ENCODE measurements around the gene GSE1. TPM values are rescaled to one million over a fixed set of nuclear protein-coding genes. Genes with fewer than 3 reads are reported as not detected.

GSE1 gene
- total RNA-seq, 2 donors from 2014 or later, result 54.6 to 60.6 TPM

DNA sequence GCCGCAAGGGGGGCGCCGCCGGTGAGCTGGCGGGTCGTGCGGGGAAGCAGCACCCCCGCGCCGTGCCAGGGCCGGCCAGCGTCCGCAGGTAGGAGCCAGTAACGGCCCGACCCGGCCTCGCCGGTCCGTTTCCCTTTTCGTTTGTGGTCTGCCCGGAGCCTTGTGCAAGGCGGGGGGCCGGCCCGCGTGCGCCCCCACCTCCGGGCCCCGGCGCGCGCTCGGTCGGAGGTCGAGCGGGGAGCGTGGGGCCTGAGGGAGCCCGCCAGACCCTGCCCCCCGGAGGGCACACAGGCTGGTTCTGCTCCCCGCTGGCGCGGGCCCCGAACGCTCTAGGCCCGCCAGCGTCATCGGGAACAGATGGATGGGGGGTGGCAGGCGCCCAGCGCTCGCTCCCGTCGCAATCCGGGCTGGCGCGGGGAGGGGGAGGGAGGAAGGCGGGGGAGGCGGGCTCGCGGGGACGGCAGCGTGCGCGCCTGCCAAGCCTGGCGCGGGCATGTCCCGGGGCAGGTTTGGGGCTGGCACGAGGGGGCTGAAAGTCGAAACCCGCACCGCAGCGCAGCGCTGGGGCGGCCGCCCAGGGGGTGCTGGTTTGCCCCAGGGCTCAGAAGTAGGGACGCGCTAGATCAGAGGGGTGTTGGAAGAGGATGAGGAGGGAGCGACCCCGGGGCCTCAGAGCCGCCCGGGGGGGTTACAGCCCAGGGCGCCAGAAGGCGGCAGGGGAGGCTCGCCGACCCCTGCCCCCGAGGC lies 1.5 kb upstream of the GSE1 start:
- DNase-seq (peak; percentile 86), ATAC-seq (peak; percentile 54)
- intact Hi-C loops (cut with DNase I), result loop anchor here in 1 of 2 donors (2.0 to 10.0 kb wide), 5 partner anchors 54 to 337 kb away; no protein-coding TSS in a partner anchor

DNA sequence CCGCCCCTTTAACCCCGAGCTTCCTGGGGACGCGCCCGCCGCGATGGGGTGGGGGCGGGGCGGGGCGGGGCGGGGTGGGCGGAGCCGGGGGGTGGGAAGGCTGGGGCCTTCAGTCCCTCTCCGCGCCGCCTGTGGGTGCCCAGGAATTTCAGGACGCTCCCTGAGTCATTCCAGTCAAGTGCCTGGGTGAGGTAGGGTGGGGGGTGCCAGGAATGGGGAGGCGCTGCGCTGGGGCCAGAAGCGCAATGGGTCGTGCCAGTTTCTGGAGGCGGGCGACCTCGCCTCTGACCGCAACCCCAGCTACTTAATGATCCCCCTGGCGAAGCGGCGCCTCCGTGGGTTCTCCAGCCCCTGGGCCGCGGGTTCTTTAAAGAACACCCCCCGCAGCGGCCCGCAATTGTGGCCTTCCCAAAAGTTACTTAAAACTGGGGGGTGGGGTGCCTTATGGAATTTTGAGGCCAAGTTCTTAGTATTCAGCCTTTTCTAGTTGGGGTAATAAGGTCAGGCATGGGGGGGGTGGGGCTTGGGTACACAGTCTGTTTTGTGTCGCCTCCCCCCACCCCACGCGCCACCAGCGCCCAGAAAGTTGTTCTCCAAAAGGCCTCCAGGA lies 826 bp upstream of the GSE1 start:
- DNase-seq, result peak; percentile 86
- intact Hi-C loops (cut with DNase I), result loop anchor here in 1 of 2 donors (5.0 to 10.0 kb wide), 4 partner anchors 55 to 337 kb away; no protein-coding TSS in a partner anchor
- peak; percentile 29 to 56 for ATAC-seq

DNA sequence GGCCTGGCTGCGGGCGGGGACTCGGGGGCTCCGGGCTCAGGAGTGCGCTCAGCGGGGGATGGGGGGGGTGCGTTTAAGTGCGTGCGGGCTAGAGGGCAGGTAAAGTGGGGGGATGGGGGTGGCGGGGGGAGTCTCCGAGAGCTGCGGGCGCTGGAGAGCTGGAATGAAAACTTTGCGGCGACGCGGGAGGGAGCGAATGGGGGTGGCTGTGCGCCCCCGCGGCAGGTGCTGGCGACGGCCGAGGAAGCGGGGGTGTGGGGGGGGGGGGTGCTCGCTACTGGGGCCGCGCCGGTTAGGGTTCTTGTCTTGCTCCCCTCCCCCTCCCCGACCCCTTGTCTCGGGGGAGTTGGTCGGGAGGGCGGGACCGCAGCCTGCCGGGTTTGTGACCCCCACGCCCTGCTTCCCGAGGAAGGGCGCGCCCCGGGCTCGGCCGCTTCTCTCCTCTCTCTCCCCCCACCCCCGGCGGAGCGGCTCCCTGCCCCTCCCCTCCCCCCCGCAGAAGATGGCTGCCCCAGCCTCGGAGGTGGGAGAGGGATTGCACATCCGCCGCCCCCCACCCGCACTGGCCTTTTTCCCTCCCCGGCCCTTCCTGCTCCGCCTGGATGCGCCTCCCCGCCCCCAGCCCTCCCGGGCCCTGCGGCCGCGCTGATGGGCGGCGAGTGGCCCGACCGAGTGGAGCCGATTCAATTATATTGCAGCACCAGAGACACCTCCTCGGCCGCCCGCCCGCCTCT lies 649 bp downstream of the GSE1 start:
- peak; percentile 78 for DNase-seq
- peak; percentile 1 to 5 for ATAC-seq
- intact Hi-C loops (cut with DNase I), result loop anchor here in 1 of 2 donors (5.0 to 10.0 kb wide), 4 partner anchors 56 to 339 kb away; no protein-coding TSS in a partner anchor

DNA sequence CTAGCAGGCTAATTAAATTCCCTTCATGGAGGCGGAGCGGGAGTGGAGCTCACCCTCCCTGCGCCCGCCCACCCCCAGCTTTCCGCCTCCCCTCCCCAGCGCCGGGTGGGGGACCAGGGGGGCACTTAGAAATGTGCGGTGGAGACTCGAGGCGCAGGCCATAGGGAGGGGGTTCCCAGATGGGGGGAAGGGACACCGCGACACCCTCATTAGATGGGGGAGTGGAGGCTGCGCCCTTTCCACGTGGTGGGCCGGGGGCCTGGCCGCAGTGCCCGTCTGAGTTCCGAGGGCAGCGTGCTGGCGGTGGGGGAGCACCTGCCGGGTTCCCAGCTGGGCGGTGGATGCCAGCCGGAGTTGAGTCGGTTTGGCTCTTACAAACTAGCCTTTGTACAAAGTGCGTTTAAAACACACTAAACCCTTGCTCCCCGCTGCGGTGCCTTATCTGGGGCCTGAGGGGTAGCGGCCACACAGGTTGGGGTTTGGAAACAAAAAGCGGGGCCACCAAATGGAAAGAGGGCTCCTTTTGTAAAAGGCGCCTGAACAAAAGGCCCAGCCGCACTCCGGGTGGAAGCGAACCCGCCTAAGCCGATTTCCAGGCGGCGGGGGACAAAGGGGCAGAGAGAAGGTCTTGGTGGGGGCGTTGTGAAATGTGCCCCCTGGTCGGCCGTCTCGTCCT lies 1.4 kb downstream of the GSE1 start:
- ATAC-seq (no peak), DNase-seq (no peak)
- intact Hi-C loops (cut with DNase I), result loop anchor here in 1 of 2 donors (5.0 to 10.0 kb wide), 4 partner anchors 57 to 340 kb away; no protein-coding TSS in a partner anchor

DNA sequence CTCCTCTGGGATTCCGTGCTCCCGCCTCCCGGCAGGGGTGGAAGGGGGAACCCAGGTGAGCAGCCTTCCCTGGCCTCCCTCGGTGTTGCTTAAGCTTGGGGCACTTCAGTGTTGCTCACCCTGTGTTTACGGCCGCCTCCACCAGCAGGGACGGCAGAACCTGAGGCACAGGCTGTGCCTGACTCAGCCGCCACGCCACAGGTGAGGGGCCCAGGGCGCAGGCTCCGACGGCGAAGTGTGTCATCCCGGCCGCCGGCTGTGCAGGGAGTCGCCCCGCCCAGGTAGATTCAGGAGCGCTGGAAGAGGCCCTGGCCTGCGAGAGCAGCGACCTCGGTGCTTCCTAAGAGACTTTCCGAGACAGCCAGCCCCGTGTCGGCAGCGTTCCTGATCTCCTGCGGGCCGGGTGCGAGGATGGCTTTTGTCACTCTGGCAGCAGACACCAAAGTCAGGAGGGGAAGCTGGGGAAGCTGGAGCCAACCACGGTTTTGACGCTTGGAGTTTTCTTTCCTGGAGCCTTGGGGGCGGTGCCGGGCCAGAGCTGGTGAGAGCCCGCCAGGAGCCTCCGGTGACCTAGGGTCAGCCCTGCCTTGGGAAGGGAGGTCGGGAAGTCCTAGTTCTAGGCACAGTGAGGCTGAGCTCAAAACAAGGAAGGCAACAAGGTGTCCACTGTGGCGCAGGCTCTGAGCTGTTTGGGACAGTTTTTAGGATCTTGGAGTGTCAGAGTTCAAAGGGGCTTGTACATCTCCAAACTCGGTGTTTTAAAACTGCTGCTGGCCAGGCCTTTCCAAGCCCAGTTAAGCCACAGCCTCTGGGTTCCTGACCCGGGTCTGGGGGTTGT lies 2.1 kb downstream of the GSE1 start:
- intact Hi-C loops (cut with DNase I), result loop anchor here in 1 of 2 donors (10.0 kb wide), 3 partner anchors 220 to 340 kb away; no protein-coding TSS in a partner anchor
- ATAC-seq (no peak), DNase-seq (peak; percentile 70)

DNA sequence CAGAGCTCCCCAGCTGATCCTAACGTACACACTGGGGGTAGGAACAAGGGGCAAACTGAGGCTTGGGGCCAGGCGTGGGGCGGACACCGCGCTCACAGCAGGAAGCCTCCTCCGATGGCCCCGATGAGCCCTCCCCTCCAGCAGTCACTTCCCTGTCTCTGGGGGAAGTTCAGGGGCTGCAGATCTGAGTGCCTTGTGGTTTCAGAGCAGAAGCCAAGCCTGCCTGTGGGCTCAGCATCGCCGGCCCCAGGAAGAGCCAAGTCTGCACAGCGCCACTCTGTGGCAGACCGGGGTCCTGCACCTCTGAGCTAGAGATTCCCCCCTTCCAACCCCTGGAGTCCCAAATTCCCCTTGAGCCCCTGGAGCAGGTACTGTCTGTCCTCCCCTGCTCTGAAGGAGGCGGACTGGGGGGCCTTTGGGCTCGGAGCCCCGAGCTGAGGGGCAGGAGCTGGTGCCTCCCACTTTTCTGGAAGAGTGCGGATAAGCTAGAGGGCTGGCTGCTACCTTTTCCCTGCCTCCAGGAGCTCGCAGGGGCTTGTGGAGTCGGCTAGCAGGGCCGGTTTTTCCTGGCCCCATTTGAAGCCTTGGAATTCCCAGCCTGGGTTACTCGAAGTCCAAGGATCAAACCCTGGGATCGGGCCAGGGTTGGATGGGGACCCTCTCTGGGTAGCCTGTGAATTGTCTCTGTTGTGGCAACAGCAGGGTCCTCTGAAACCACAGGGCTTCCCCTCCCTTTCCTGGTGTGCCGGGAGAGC lies 2.9 kb downstream of the GSE1 start:
- DNase-seq (peak; percentile 79), ATAC-seq (peak; percentile 7)
- intact Hi-C loops (cut with DNase I), result loop anchor here in 1 of 2 donors (10.0 kb wide), 3 partner anchors 221 to 341 kb away; no protein-coding TSS in a partner anchor

DNA sequence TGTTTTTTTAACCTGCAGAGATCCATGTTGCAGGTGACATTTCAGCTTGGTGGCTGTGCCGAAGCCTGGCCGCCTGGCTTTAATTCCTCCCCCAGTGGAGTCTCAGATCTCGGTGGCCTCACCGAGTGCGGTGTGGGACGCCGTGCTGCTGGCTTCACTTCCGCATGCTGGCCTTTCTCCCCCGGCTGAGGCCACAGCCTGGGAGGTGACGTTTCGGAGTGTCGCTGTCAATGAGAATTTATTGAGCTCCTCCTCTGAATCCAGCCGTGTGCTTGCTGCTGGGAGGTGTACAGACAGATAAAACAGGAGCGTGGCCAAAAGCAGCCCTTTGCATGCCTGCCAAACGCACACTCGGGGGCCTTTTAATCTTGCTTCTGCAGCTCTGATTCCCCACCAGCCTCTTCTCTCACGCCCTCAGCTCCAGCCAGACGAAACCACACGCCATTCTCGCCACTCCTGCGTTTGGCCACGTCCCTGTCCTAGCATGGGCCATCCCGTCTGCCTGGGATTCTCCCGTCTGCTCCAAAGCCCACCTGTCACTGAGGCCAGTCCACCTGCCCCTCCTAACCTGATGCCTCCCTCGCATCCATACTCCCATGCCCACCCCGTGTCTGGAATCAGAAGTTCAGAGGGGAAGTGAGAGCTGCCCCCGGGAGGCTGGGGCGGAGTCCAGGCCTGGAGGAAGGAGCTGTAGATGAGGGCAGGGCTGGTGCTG lies 3.6 kb downstream of the GSE1 start:
- intact Hi-C loops (cut with DNase I), result loop anchor here in 1 of 2 donors (10.0 kb wide), 3 partner anchors 222 to 342 kb away; no protein-coding TSS in a partner anchor
- ATAC-seq (peak; percentile 4 to 6), DNase-seq (peak; percentile 72)

DNA sequence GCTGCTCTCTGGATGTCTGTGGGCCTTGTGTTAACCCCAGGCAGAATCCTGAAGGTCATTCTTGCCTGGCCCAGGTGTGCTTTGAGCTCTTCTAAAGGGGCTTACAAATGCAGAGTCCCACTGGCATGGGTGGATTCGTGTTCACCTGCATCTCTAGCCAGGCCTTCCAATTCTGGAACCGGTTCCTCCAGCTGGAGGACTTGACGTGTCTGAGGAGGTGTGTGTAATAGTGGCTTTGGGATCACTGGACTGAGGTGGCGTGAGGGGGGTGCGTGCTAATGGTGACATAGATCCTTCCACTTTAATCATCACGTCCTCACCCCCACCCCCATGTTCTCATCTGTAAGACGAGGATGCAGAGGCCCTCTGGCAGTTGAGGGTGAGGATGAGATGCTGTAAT lies 4.8 kb downstream of the GSE1 start:
- DNase-seq (no peak), ATAC-seq (no peak)
- intact Hi-C loops (cut with DNase I), result loop anchor here in 1 of 2 donors (10.0 kb wide), 3 partner anchors 223 to 343 kb away; no protein-coding TSS in a partner anchor

DNA sequence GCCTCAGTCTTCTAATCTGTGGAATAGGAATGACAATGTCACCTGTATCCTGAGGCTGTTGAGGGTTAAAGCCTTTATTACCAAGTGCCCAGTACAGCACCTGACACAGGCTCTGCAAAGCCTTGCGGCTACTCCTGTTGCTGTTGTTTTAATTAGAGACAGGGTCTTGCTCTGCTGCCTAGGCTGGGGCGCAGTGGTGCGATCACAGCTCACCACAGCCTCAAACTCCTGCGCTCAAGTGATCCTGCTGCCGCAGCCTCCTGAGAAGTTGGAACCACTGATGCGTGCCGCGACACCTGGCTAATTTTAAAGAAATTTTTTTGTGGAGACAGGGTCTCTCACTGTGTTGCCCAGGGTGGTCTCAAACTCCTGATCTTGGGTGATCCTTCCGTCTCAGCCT lies 5.4 kb downstream of the GSE1 start:
- intact Hi-C loops (cut with DNase I), result loop anchor here in 1 of 2 donors (10.0 kb wide), 3 partner anchors 224 to 344 kb away; no protein-coding TSS in a partner anchor
- ATAC-seq (no peak), DNase-seq (no peak)

DNA sequence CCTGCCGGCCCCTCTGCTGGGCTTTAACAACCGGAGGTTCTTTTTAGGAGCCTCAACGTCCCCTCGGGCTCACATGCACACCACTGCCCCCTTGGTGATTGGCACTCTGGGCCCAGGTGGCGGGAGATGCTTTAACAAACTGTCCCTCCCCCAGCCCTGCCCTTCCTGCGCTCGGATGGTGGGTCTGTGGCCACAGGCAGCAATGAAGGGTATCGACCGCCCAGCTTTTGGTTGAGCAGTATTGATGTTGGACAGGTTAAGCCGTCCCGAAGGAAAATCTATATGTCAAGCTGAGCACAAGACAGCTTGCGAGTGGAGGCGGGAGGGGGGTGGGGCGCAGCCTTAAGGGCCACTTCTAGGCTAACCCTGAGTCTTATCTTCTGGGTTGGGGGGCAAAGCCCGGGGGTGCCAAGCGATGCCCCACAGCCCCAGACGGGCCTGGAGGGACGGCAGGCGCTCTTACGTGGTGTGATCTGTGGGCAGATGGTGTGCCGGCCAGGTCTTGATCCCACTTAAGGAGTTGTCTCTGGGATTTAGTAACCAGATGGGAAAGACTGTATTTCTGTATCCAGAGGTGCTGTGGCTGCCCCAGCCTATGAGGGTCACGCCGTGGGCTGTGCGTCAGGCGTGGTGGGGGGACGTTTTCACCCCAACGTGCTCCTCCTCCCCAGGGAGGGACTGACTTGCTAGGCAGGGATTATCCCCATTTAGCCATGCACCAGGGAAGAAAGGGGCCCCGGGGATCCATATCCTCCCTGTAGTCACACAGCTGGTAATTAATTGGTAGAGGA lies 6.2 kb downstream of the GSE1 start:
- no peak for ATAC-seq
- no peak for DNase-seq
- intact Hi-C loops (cut with DNase I), result loop anchor here in 1 of 2 donors (10.0 kb wide), 3 partner anchors 224 to 344 kb away; no protein-coding TSS in a partner anchor

DNA sequence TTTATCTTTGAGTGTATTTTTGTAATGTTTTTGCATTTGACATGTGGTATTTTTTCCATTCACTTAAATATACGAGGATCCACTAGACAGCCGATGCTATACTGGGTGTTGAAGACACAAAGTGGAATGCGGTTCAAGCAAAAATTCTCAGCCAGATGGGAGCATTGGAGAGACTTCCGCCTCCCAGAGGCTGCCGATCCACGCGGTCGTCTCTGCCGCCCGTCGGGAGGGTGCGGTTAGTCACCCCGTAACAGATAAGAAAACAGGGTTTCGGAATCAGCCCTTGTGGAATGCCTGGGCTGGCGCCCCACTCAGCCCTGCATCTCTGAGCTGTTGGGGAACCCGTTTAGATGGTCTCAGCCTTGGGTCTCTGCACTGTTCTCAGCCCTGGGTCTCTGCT lies 7.3 kb downstream of the GSE1 start:
- ATAC-seq (no peak), DNase-seq (no peak)
- intact Hi-C loops (cut with DNase I), result no loop called here

DNA sequence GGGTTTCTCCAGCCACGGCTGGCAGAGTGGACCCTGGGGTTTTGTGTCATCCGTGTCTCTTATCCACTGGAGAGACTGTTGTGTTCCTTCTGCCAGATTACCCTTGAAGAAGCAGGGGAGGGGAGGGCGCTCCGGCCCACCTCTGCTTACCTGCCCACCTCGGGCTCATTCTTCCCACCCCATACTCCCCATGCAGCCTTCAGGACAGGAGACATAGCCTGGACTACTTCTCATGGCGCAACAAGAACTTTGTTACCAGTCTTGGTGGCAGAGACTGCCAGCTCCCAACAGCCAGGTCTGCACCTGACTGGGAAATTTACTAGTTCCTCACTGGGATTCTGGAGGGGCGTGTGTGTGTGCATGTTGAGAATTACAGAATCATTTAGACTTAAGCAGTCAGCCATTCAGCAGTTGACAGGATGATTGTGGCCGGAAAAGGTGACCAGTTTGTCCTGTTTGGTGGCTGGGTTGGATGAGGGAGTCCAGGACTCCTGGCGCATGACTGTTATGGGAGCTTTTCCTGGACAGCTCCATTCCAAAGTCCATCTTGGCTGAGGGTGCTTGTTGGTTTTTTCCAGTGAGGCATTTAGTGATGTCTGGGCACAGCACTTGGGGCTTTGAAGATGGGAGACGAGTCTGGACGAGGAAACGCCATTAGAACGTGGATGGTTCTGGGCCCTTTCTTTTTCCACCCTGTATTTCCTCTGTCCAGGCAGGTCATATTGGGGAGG lies 8.7 kb downstream of the GSE1 start:
- intact Hi-C loops (cut with DNase I), result no loop called here
- DNase-seq (no peak), ATAC-seq (no peak)

DNA sequence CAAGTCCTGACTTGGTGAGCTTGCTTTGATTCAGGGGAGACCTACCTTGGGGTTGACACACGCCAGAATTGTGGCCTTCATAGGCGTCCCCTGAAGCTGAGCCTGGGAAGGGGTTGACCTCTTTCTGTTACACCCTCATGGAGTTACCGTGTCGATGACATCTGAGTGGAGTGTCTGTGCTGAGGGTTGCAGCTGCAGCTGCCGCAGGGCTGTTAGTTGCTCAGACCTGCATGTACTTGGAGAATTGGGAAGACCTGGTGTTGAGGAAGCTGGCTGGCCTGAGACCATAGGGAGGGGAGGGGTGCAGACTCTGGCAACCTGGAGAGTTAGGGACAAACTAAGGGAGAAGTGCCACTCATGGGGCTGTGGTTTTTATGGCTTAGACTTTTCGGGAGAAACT lies 9.6 kb downstream of the GSE1 start:
- intact Hi-C loops (cut with DNase I), result no loop called here
- no peak for DNase-seq
- no peak for ATAC-seq

DNA sequence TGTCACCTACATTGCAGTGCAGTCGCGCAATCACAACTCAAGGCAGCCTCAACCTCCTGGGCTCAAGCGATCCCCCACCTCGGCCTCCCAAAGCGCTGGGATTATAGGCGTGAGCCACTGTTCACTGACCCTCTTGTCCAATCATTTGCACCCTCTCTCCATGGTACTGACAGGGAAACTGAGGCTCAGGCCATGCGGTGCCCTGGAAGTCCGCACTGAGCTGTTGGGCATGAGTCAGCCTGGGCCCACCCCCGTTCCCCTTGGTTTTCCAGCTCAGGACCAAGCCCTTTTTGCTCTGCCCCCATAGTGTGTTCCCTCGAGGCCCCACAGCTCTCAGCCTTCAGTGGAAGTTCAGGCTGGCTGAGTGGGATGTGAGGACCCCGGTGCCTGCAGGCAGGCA lies 10.1 kb downstream of the GSE1 start:
- ATAC-seq (no peak), DNase-seq (no peak)
- intact Hi-C loops (cut with DNase I), result no loop called here

DNA sequence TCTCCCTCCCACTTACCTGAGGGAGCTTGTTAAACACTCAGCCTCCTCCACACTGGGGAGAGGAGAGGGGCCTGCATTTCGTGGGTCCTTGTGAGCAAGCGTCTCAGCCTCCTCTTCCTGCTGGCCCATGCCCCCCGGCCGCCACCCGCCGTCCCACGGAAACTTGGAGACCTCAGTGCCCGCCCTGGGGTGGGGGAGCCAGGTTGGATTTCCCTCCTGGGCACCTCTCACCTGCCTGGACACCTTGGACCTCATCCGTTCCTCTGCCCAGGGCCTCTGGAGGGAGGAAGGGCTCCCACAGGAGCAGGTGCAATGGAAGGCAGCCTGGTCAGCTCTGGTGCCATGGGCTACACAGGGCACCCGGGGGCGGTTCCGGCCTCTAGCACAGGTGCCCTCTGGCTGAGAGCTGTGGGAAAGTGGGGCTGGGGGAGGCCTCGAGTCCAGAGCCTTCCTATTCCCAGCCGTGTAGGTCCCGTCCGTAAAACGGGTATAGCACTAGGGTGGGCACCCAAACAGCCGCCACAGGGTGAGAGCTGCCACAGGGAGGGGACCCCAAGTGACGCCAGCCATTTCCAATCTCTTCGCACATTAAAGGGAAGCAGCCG lies 11.0 kb downstream of the GSE1 start:
- intact Hi-C loops (cut with DNase I), result no loop called here
- ATAC-seq (no peak), DNase-seq (no peak)
